GM21447 (cell line): Measurements from ENCODE around the gene WRAP73.

ENCODE experiments used
- ATAC-seq: cut with Tn5 transposase; IDR thresholded peaks from one replicate; pipeline ENCODE4 v1.9.1; 2021; ENCODE audit not compliant: unreplicated experiment

Gene WRAP73

GRCh38 chr1:3614755-3615742, 34.9 kb downstream of the WRAP73 start:
- no peak for ATAC-seq

- no peak for ATAC-seq
Measured at GRCh38 chr1:3612123-3612522, 37.8 kb downstream of the WRAP73 start.

GRCh38 chr1:3611170-3612019, 38.5 kb downstream of the WRAP73 start, which contains the start of gene MEGF6:
MEGF6 (minus strand) TSS chr1:3611508; CDS start chr1:3611268, 240 bp downstream.
- no peak for ATAC-seq

- no peak for ATAC-seq
Measured at GRCh38 chr1:3610527-3611169, 39.3 kb downstream of the WRAP73 start.

GRCh38 chr1:3609769-3610526, 40.0 kb downstream of the WRAP73 start:
- ATAC-seq, result no peak

GRCh38 chr1:3609016-3609768, 40.7 kb downstream of the WRAP73 start:
- ATAC-seq, result no peak

DNA sequence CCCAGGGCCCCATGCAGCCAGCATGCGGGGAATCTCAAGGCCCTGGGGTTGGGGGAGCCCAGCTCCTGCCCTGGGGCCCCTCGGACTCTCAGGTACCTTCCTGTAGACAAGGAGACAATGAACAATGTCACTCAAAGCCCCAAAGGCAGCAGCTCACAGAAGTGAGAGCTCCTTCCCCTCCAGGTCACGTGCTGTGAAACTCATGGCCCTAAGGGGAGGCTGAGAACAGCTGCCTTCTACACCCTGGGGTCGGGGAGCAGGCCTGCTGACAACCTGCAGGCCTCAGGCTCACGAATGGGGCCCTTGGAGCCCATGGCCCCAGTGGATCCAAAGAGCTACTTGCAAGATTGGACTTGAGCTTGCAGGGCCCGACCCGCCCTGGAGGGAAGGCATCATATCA, 41.7 kb downstream of the WRAP73 start:
- no peak for ATAC-seq

DNA sequence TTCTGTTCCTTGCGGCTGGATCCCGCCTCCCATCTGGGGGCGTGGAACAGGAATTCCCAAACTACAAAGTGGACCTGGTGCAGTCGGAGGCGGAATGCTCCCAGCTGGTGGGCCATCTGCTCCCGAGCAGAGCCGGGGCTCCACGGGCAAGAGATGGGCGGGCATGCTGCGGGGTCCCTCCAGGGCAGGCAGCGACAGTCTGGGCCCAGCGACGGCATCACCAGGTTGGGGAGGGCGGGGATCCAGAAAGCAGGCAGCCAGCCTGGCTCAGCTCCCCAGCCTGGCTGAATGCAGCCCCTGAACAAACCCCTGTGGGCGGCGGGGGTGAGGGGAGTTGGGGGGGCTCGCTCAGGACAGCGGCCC, 42.2 kb downstream of the WRAP73 start:
- ATAC-seq, result no peak

GRCh38 chr1:3606779-3607702, 42.9 kb downstream of the WRAP73 start:
- no peak for ATAC-seq

DNA sequence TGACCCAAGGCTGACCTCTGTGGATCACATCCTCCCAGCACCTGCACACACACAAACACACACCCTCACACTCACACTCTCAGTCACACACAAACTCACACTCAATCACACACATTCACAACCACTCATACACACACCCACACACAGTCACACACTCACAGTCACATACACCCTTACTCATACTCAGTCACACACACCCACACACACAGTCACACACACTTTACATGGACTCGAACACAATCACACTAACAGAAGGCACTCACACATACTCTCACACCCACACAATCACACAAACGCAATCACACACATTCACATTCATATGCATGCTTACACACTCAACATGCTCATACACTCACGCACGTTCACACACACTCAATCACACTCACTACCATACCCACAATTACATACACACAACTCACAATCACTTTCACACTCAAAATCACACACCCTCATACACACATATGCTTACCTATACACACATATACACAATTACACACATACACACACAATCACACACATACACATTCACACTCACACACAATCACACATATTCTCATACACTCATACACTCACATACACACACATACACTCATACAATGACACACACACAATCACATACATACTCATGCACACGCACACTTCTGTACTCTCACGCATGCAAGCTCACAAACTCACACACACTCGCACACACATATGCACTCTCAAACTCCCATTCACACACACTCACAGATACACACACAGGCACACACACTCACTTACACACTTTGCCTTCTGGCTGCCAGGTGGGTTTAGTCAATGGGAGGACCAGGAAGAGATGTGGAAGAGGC, 44.7 kb downstream of the WRAP73 start:
- ATAC-seq, result no peak

DNA sequence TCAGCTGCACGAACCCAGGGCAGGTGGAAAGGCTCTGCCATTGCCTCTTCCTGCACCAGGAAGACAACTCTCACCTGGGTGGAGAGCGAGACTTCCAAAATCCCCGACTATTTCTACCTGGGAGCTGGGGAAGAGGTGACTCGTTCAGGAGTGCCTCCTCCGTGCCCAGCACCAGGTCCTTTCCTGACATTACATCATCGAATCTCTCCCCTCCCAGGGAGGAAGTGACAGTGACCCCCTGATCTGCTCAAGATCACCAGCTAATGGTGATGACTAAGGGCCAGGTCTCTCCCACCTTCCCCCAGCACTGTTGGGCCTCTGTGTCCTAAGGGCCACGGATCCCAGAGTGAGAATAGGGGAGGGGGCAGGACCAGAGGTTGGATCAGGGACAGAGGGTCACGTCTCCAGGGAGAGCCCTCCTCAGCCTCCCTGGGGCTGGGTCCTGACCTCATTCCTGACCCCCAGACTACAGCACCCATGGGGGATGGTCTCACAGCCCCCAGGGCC, 45.4 kb downstream of the WRAP73 start:
- no peak for ATAC-seq

- ATAC-seq, result no peak
Measured at GRCh38 chr1:3603571-3604467, 46.1 kb downstream of the WRAP73 start.

DNA sequence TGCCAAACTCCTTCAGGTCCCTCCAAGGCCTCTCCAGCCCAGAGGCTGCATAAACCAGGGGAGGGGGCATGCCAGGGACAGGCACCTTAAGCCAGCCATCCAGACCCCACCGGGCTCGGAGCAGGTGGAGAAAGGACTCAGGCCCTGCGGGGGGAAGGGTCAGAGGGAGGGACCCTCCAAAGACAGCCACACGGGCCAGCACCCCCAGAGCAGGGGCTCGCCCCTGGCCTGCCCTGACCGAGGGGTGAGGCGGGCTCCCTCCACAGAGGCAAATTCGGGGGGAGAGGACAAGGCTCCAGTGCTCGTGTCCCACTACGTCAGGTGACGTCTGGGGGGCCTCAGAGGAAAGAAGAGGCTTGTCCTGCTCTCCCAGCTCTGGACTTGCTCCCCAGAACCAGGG, 46.7 kb downstream of the WRAP73 start:
- ATAC-seq, result no peak

DNA sequence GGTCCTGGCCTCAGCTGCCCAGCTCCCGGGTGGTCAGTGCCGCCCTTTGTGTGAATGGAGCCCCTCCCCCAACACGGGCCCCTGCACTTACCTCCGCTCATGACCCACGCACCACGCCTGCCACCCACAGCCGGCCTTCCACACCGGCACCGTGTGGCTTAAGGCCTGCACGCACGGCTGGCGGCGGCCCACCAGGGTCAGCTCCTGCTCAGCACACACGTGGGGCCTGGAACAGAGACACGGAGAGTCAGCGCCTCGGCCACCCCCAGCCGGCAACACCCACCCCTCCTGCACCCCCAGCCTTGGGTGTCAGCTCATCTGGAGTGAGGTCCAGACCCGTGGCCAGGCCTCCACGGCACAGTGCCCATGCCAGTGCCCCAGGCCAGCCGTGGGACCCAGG, 47.5 kb downstream of the WRAP73 start:
- no peak for ATAC-seq

- ATAC-seq, result no peak
Measured at GRCh38 chr1:3601743-3602142, 48.2 kb downstream of the WRAP73 start.

DNA sequence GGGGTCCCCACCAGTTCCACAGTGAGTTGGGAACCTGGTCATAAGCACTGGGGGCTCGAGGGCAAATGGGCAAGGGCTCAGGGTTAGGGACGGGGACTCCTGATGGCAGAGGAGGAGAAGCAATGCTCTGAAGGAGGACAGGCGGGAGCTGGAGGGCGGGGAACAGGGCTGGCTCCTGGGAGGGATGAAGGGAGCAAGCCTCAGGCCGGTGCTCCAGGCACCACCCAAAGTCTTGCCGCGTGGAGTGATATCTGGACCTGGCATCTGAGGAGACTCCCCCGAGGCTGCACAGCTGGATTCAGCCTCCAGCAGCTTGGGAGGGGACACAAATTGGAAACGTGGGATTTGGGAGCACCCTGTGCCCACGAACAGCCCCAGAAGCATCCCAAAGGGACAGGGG, 49.5 kb downstream of the WRAP73 start:
- ATAC-seq, result no peak

GRCh38 chr1:3599816-3600215, 50.1 kb downstream of the WRAP73 start:
- ATAC-seq, result no peak
